Globus pallidus (tissue), 1 donor: ENCODE measurements around the gene ZNF423.
"Not testable (repeated sequence)": the region's sequence is repeated elsewhere in the genome, so short reads cannot be mapped to it uniquely, and the experiment has no call there.

Experiments
- DNase-seq: peaks from one replicate; pipeline ENCODE4 v3.0.0-alpha.2; 2015; ENCODE audit warnings: low spot score

ZNF423 gene

GRCh38 chr16:49506058-49507013 is 349.6 kb downstream of the ZNF423 start:
- DNase-seq = not testable (repeated sequence)

DNA sequence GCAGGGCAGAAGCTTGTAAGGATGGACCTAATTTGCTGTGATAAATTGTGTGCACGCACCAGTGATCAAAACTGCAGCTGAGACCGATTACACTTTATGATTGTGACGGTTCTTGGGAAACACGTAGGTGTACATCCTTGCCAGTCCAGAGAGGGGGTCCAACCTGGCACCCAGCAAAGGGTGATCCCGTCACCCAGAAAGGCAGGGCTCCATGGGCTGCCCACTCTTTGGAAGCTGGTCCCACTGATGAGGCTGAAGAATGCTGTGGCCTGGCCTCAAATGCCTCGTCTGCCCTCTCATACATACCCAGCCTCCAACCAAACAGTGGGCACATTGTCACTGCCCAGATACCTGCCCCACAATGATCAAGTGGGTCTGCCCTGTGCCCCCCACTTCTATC is 350.4 kb downstream of the ZNF423 start:
- no peak for DNase-seq

- DNase-seq = no peak
Observed at GRCh38 chr16:49504626-49505025, 351.3 kb downstream of the ZNF423 start.

DNA sequence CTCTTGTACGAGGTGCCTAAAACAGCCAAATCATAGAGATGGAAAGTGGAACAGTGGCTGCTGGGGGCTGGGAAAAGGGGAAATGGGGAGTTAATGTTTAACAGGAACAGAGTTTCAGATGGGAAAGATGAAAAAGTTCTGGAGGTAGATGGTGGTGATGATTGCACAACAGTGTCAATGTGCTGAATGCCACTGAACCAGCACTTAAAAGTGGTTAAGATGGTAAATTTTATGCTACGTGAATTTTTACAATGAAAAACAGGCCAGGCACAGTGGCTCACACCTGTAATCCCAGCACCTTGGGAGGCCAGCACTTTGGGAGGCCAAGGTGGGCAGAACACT is 351.9 kb downstream of the ZNF423 start:
- no peak for DNase-seq

DNA sequence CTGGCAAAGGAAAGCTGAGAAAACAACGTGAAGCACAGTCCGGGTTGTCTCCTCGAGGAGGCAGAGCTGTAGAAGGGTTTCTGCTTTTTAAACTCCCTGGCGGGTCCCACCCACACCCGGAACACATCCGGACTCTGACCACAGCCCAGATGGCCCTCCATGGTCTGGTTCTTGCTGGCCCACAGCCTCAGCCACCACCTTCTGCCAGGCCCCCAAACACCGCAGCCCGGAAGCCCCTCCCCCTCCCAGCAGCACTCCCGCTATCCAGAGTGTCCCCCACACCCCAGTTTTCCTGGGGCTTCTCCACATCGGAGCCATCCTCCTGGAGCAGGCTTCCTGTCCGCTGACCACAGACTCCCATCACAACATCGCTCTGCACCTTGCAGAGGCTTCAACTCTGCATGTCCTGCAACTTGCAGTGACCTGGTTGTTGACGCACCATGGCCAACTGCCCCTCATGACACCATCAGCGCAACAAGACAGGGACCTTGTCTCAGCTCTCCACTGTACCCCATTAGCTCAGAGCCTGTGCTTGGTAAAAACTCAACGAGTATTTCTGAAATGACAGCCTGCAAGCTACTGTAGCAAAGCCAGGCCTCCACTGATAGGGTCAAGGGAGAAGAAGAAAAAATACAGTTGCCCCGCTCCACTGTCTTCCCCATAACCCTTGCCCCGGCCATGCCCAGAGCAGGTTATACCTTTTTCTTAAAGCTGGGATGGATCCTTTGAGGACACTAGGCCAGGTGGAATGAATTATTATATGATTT is 352.5 kb downstream of the ZNF423 start:
- no peak for DNase-seq

GRCh38 chr16:49502136-49502881 is 353.6 kb downstream of the ZNF423 start:
- no peak for DNase-seq

GRCh38 chr16:49499869-49500610 is 355.9 kb downstream of the ZNF423 start:
- DNase-seq = no peak

GRCh38 chr16:49499414-49499785 is 356.5 kb downstream of the ZNF423 start:
- no peak for DNase-seq

DNA sequence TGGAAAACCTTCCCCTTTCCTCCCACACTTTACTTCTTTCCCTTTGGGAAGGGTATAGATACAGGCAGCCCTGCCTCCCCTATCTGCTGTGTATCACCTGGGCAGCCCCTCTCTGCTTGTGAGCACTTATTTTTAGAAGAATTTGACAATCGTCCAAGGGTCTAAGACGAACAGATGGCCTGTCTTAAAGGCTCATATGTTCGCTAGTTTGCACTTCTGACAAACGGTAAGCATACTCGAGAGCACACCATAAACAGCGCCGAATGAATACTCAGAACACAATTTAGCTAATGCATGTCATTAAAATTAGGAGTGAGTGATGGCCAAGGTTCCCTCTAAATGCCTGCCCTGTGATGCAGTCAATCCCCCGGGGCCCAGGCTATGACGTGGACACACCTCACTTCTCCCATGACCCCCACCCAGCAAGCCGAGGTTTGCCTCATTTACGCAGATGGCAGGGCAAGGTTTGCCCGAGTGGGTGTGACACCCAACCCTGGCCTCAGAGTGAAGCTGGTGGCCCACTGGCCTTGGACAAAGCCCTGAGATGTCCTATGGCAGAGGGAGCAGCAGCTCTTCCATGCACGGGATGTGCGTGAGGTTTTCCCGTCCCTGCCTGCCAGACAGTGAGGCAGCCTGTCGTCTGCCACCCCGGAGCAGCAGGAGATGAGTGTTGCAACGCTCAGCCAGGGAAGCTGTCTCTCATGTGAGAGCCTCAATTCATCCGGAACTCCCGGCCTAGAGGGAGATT is 357.1 kb downstream of the ZNF423 start:
- DNase-seq = no peak

- no peak for DNase-seq
Observed at GRCh38 chr16:49498264-49498663, 357.6 kb downstream of the ZNF423 start.

DNA sequence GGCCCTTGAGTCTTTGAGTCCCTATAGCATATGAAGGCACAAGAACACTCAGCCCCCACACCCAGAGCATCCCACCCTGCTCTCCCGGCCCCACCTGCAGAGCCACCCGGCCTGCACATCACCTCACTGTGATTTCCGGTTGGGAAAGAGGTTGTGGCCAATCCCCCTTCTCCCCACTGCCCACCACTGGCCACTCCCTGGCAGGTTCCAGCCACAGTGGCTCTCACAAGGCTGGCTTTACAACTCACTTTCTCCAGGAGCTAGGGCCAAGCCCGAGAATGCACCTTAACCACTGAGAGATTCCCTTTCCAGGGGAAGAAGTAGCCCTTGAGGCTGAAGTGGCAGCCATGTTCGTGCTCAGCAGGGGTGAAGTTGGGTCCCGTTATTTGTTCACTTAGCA is 358.4 kb downstream of the ZNF423 start:
- no peak for DNase-seq

DNA sequence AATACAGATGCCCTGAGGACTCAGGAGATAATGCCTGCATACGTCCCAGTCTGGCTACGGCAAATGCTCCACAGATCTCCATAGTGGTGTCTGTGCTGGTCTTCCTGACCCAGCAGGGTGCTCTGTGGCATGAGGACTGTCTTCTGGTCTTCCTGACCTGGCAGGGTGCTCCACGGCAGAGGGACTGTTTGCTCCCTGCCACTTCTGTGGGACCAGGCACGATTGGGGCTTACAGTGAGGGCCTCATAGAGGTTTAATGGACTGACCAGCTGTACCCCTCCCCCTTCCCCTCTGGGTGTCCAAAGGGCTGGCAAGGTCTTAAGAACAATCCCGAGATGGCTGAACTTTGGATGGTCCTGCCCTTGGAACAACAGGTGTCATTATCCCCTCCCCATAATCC is 359.3 kb downstream of the ZNF423 start:
- DNase-seq = no peak

DNA sequence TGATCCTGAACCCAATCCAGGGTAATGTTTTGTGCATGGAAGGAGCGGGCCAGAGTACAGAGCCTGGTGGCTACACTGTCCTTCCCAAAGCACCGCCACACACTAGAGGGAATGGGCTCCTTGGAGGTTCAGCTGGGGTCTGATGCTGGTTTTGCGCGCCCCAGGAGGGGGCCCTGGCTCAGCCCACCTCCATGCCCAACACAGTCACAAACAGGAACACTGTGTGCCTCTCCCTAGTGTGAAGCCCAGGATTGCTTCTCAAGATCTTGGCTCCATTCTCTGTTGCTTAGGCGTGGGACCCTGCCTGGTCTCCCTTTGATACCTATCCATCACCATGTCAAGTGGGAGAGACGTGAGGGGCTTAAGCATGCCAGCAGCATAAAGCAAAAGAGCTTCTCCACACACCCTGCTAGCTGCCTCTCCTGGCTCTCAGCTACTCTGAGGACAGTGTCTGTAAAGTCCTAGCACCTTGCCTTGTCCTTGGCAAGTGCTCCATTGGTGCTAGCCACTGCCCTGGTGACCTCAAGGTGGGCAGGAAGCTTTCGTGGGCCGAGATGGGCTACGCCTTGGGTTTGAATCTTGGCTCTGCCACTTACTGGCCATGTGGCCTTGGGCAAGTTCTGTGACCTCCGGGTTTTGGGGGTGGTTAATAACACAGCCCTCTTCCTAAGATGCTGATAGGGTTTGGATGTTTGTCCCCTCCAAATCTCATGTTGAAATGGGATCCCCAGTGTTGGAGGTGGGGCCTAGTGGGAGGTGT is 360.1 kb downstream of the ZNF423 start:
- no peak for DNase-seq

DNA sequence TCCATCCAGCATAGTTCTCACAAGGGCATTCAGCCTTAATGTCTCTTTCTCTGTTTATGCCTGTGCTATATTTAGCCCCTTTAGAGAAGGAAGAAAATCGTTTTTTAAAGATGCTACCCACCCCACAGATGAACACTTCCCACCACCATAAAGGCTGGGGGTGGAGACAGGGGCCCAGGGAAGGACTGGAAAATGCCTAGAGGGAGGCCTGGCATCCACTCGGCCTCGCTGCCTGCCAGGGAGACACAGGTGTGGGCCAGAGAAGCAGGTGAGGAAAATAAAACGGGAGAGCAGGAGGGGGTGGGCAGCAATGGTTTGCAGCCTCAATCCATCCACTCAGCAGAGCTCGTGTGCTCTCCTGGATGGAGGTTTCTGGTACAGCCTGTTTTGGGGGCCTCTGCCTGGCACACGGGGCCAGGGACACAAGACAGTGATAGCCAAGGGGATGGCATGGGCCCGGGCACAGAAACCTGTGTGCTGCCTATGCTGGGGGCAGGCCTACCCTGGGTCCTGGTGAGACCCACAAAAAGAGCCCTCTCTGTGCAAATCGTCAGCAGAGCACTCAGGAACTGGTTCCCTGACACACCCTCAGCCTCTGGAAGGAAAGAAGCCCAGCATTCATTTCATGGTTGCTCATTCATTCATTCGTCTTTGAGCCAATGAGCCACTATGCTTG is 360.9 kb downstream of the ZNF423 start:
- DNase-seq = no peak

DNA sequence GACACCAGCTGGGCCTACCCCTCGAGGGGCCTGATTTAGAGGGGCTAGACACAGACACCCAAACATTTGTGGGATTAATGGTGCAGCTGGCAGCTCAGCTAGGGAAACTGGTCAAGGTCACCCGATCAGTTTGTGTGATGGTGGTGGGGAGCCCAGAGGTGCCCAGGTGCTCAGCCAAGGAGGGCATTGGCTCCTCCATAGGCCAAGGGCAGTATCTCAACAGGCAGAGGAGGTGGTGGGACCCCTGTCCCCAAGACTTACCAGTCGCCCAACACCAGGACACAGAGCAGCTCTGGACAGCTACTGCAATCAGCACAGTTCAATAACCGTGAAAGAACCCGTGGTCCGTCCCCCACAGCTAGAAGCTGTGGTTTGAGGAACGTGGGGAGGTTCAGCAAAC is 361.4 kb downstream of the ZNF423 start:
- no peak for DNase-seq

GRCh38 chr16:49493836-49494235 is 362.1 kb downstream of the ZNF423 start:
- DNase-seq = no peak

DNA sequence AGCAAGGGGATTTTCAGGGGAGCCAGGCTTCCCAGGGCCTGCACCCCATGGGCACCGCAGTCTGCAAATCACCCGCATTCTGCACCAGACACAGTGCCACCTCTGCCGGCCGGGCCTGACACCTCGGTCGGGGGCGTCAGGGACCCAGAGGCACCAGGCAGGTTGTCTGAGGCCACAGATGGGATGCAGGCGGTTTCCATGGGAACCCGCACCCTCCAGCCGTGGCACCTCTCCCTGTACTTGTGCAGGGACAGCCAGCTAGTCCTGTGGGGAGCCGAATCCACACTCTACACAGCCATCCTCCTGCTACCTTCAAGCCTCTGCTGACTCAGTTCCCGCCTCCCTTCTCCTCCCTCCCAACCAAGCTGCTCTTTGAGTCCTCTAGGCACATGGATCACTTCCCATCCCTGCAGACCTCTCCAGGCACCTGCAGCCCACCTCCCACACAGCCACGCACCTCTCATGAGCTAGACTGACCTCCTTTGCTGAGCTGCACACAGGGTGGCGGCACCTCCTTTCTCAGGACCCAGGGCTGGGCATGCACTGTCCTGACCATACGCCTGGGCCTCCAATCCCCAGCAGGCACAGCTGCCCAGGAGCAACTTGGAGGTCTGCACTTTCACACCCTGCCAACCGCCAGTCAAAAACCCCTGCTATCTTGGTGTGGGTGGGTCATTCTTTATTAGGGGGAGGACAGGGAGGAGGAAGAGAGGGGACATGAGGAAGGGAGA is 362.9 kb downstream of the ZNF423 start:
- DNase-seq = no peak

GRCh38 chr16:49491771-49492761 is 363.8 kb downstream of the ZNF423 start:
- peak; percentile 24 for DNase-seq
